Lower leg skin (tissue), 3 donors: ENCODE measurements around the gene OLFML2B.

Source experiments
- CTCF ChIP-seq, 3 donors: fragments of 450-650 bp; IDR thresholded peaks; one replicate each; pipeline ENCODE4 v1.5.1; 2016; ENCODE audit warnings: antibody characterized with exemption in 3 of 3, mild to moderate bottlenecking in 3 of 3, moderate library complexity in 2 of 3
- POLR2A ChIP-seq, 2 donors: fragments of 450-650 bp; IDR thresholded peaks; one replicate each; pipeline ENCODE4 v1.6.1; 2016 to 2017; ENCODE audit warnings: antibody characterized with exemption in 2 of 2, mild to moderate bottlenecking in 1 of 2, moderate library complexity in 1 of 2

- TF ChIP-seq CTCF (IDR thresholded peaks at IDR 0.05) (no peak), POLR2A (IDR thresholded peaks at IDR 0.05) (no peak)
Measured at GRCh38 chr1:162062542-162063015, 38.9 kb upstream of the OLFML2B start.
